ENCODE results near the gene MAP2K5.

Gene MAP2K5

GRCh38 chr15:67512140-67512539, 30.4 kb upstream of the MAP2K5 start:
- no peak for TF ChIP-seq ZFX (IDR thresholded peaks at IDR 0.05)
- TF ChIP-seq, protein P1, sequence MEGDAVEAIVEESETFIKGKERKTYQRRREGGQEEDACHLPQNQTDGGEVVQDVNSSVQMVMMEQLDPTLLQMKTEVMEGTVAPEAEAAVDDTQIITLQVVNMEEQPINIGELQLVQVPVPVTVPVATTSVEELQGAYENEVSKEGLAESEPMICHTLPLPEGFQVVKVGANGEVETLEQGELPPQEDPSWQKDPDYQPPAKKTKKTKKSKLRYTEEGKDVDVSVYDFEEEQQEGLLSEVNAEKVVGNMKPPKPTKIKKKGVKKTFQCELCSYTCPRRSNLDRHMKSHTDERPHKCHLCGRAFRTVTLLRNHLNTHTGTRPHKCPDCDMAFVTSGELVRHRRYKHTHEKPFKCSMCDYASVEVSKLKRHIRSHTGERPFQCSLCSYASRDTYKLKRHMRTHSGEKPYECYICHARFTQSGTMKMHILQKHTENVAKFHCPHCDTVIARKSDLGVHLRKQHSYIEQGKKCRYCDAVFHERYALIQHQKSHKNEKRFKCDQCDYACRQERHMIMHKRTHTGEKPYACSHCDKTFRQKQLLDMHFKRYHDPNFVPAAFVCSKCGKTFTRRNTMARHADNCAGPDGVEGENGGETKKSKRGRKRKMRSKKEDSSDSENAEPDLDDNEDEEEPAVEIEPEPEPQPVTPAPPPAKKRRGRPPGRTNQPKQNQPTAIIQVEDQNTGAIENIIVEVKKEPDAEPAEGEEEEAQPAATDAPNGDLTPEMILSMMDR (conservative IDR thresholded peaks at IDR 0.05), result no peak

GRCh38 chr15:67512933-67513714, 29.4 kb upstream of the MAP2K5 start:
- no peak overlapping the region for H3K27ac ChIP-seq
- no peak for TF ChIP-seq ZFX (IDR thresholded peaks at IDR 0.05)
- TF ChIP-seq, protein P1 (conservative IDR thresholded peaks at IDR 0.05), result no peak

More at GRCh38 chr15:67512140-67512539, 30.4 kb upstream of the MAP2K5 start:
- no peak overlapping the region for H3K27ac ChIP-seq

DNA sequence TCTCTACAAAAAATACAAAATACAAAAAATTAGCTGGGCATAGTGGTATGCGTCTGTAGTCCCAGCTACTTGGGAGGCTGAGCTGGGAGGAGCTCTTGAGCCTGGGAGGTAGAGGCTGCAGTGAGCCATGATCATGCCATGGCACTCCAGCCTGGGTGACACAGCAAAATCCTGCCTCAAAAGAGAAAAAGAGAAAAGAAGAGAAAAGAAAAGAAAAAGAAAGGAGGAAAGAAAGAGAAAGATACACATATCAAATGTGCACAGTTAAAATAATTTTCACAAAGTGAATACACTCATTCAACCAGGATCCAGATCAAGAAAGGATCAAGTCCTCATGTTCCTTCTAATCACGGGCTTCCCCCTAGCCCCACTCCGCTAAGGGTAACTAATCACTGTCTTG, 27.4 kb upstream of the MAP2K5 start:
- no peak for TF ChIP-seq ZFX (IDR thresholded peaks at IDR 0.05)
- TF ChIP-seq, protein P1 (conservative IDR thresholded peaks at IDR 0.05), result no peak
- no peak overlapping the region for H3K27ac ChIP-seq

GRCh38 chr15:67515557-67515956, 26.9 kb upstream of the MAP2K5 start:
- no peak overlapping the region for H3K27ac ChIP-seq
- no peak for TF ChIP-seq ZFX (IDR thresholded peaks at IDR 0.05)
- TF ChIP-seq, protein P1 (conservative IDR thresholded peaks at IDR 0.05), result no peak

DNA sequence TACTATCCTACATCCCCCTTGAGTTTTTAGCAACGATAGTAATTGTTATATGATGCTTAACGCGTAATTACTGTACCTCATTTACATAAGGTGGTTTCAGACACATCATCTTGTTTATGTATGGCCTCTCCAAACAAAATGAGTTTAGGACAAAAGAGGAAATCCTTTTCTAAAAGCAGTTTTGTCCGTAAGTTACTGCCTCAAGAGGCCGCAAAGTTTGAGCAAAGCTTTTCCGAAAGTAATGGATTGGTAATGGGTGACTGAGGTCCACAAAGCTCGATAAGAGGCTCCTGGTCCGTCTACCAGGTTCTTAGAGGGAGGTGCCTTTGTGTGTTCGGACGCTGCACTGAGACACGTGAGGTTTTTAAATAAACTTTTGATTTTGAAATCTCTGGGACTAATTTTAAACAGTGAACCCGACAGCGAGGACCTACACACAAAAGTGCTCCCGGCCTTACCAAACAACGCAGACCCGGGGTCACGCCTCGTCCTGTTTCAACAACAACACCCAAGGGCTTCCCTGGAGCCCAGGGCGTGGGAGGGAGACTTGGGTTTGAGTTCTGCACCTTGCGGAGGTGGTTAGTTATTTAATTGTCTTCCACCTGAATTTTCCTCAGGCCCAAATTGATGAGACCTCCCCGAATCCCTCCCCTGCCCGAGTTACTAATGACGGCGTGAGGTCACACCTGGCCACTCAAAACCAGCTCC, 22.0 kb upstream of the MAP2K5 start:
- peak overlapping the region; percentile 97 for H3K27ac ChIP-seq
- TF ChIP-seq, protein P1 (conservative IDR thresholded peaks at IDR 0.05), result no peak
- no peak for TF ChIP-seq ZFX (IDR thresholded peaks at IDR 0.05)

GRCh38 chr15:67521029-67521782, 21.3 kb upstream of the MAP2K5 start, which contains the start of gene C15orf61:
TSS of gene C15orf61 (plus strand) at chr15:67521131. CDS start at chr15:67521249, 118 bp downstream.
- H3K27ac ChIP-seq, result peak within 1 kb of the TSS; percentile 97
- TF ChIP-seq ZFX (IDR thresholded peaks at IDR 0.05), result peak; percentile 96
- TF ChIP-seq, protein P1 (conservative IDR thresholded peaks at IDR 0.05), result peak; percentile 28
